ENCODE results near the gene TREML1.
"Not testable (repeated sequence)": the region's sequence is repeated elsewhere in the genome, so short reads cannot be mapped to it uniquely, and the experiment has no call there.

The TREML1 gene

DNA sequence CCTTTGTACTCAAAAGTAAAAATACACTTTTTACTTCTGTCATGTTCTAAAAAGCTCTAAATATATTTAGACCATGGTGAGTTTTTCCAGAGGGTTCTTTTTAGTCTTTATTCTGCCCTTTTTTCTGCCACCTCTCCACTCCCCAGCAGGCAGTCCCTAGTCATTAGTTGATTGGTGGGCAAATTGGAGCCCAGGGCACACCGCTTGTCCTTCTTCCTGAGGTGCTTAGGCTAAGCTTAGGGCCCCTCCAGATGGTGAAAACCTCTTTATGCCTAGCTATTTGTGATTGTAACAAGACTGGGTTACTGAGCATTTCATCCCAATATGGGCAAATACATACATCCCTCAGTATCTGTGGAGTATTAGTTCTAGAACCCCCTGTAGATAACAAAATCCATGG, 6.2 kb downstream of the TREML1 start:
- DNase-seq (ENCODE audit: low spot score): no peak

DNA sequence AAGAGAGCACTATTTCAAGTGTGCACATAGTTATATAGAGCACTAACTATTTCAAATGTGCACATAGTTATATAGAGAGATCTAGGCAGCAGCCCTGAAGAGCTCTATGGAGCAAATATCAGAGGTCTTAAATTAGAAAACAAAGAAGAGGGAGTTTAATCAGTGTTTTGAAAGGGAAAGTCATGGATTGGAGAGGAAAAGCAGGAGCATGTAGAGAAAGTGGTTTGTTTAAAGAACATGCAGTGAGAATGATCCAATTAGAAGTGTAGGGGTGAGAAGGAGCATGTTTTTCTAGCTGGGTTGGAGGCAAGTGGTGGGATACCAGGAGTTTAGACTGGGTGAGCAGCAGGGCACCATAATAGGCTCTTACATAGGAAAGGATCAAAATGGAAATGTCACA, 17.2 kb downstream of the TREML1 start:
- DNase-seq (ENCODE audit: low spot score): no peak

DNA sequence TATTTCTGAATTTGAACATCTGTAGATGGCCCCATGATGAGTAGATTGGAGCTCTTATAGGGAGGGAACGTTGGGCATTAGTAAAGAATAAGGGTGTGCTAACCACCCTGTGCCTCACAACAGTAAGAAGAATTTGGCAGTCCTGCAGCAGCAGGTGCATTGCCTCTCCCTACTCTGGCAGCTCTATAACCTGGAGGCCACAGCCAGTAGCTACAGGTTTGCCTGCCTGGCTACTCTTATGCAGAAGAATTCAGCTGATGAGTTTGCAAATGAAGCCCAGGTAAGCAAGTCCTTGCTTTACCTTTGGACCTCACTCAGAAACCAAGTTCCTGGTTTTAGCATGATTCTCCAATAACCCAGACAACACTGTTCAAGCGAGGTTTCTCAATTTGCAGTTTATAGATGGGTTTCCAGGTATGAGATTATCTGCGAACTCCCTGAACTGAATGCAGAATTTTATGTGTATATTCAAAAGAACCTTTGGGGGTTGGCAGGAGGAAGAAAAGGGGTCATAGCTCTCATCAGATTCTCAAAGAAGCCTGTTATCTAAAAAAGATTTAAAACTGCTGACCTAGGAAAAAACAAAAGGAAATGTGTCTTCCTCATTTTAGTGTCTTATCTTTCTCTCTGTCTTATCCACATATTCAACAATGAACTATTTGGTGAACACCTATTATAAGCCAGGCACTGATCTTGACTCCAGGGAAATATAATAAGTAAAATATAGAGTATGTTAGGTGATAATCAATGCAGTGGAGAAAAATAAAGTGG, 18.9 kb downstream of the TREML1 start:
- DNase-seq (ENCODE audit: low spot score): no peak

DNA sequence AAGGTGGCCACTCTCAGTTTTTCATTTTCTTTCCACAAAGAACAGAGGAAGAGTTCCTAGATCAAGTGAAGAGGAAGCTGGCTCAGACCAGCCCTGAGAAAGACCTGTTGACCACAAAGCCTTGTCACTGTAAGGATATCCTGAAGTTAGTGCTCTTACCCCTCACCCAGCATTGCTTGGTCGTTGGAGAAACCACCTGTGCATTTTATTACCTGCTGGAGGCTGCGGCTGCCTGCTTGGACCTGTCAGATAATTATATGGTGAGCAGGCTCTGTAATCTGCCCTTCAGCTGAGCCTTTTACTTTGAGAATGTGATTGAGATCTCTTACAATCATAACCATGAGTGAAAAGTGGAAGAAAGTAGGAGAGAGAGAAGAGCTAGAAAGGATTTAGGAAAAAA, 21.9 kb downstream of the TREML1 start:
- DNase-seq (ENCODE audit: low spot score): no peak

DNA sequence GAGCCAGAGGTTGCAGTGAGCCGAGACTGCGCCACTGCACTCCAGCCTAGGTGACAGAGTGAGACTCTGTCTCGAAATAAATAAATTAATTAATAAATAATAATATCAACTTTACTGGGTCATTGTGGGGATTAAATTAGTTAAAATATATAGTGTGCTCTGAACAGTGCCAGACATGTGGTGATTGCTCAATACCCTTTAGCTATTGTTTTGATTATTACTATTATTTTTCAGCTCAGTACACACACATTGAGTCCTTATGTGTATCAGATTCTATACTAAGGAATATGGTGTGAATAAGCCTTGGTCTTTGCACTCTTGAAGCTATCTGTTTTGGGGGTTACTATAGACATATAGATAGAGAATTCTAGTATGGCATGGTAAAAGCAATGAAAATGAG, 28.9 kb downstream of the TREML1 start:
- DNase-seq (ENCODE audit: low spot score): no peak

DNA sequence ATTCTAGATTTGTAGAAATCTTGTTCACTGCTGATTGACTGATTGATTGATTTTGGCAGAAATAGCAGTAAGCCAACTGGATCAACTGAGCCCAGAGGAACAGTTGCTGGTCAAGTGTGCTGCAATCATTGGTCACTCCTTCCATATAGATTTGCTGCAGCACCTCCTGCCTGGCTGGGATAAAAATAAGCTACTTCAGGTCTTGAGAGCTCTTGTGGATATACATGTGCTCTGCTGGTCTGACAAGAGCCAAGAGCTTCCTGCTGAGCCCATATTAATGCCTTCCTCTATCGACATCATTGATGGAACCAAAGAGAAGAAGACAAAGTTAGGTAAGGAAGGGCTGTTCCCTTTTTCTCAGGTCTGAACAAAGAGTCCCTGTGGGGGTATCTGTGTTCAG, 31.2 kb downstream of the TREML1 start:
- no peak for DNase-seq (ENCODE audit: low spot score)

DNA sequence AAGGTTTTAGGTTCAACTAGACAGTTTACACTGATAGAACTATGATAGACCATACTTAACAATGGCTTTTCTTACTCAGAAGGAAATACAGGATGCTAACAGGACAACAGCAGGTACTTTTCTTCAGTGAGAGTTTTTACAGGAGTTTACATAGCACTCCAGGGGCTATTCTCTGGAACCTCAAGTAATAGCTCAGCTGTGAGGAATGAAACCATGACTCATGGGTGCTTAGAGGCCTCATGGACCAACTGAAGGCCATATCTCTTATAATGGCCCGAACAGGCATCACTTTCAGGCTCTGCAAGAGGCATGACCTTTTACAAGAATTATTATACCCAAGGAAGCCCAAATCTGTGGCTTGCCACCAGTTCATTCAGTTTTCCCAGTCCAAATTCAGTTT, 31.8 kb downstream of the TREML1 start:
- no peak for DNase-seq (ENCODE audit: low spot score)

DNA sequence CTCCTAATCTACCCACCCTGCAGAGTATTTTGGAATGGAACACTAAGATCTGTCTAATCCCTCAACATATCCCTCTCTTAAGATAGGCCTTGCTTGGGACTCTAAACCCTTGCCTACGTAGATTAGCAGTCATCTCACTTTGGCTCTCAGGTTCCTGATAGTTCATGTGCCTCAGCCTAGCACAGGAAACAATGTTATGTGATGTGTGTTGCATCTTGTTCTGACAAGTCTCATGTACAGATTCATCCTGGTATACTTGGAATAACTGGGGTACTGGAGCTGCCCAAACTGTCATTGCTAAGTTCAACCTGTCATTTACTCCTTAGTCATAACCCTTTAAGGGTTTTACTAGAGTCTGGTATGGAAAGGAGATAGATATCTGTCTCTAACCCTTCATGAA, 34.1 kb downstream of the TREML1 start:
- no peak for DNase-seq (ENCODE audit: low spot score)

DNA sequence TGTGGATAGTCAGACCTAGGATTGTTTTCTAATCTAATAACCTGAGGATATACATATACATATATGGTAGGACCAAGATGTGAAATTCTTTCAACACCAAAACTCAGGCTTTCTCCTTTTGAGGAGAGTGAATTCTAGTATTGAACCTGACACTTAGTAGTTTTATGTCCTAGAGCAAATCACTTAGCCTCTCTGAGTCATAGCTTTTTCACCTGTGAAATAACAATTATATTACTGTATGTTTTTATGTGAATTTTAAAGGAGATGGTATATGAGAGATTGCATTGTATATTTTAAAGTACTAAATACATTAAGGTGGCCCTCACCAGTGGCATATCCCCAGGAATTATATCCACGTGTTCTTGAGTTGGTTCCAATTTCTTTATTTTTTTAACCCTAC, 34.6 kb downstream of the TREML1 start:
- DNase-seq (ENCODE audit: low spot score): no peak

DNA sequence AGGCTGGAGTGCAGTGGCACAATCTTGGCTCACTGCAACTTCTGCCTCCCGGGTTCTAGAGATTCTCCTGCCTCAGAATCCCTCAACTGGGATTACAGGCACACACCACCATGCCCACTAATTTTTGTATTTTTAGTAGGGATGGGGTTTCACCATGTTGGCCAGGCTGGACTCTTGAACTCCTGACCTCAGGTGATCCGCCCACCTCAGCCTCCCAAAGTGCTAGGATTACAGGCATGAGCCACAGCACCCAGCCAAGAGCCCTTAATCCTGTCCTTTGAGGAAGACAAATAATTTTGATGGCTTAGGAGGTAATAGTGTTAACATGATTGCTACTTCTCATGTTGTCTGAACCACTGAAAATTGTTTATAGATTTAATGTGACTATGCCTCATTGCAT, 39.1 kb downstream of the TREML1 start:
- DNase-seq (ENCODE audit: low spot score): not testable (repeated sequence)

DNA sequence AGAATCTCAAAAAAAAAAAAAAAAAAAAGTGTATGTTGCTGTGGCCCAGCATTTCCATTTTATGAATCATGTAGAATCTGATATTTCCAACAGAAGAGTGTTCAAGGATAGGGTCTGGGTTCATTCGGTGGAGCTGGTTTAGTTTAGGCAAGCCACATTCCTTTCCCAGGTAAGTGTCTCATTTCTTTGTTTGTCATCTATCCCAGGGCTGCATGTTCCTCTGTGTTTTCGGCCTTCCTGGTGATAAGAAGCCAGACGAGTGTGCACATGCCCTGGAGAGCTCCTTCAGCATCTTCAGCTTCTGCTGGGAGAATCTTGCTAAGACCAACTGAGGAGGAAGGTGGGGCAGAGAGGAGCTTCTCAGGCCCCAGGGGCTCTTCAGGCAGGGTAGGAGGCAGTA, 43.1 kb downstream of the TREML1 start:
- DNase-seq (ENCODE audit: low spot score): no peak

DNA sequence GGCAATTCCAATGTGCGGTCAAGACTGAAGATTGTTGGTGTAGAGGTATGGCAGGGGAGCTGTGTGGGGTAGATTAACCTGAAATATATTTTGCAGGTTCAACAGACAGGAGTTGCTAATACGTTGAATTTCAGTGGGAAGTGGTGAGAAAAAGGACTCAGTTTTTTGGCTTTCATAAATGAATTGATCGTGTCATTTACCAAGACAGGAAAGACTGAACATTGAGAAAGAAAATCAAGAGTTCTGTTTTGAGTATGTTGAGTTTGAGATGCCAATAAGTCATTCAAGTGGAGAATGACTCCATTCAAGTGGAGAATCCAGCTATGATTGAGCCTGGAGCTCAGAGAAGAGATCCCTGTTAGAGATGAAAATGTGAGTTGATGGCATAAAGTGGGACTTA, 50.3 kb downstream of the TREML1 start:
- DNase-seq (ENCODE audit: low spot score): no peak

DNA sequence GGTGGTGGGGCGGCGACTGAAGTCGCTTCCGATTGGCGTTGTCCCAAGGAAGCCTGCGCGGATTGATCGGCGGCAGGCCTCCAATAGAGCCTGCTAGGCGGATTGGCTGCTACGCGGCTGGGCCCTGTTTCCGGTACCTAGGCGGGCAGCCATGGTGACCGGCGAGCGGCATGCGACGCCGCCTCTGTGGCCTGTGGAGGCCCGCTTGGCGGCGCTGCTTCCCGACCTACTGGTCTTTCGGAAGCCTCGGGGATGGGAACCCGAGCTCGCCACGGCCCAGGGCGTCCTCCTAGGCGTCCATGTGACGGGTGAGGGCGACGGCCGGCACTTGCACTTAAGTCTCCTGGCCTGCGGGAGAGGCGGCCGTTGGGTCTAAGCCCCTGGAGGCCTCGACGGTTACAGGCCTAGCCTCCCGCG, 53.3 kb downstream of the TREML1 start:
- no peak for DNase-seq (ENCODE audit: low spot score)
